K562 (cell line): ENCODE data around the gene HTR3C. TPM values are rescaled to one million over a fixed set of nuclear protein-coding genes. Genes with fewer than 3 reads are reported as not detected.
A peak's percentile ranks its signal among the peaks of the same experiment; 100 is the strongest.

Source experiments
- CHAMP1 ChIP-seq: fragments of 450-650 bp; IDR thresholded peaks from 2 replicates; pipeline ENCODE4 v1.6.1; 2016; ENCODE audit warnings: mild to moderate bottlenecking
- CREB3L1 ChIP-seq: fragments of 450-650 bp; IDR thresholded peaks from 2 replicates; pipeline ENCODE4 v1.6.1; 2014; ENCODE audit warnings: low read depth, mild to moderate bottlenecking, moderate library complexity, borderline replicate concordance
- FIP1L1 ChIP-seq: fragments of 200-400 bp; formaldehyde crosslinking; IDR thresholded peaks from 2 replicates; pipeline ENCODE4 v1.6.1; 2018; ENCODE audit warnings: mild to moderate bottlenecking, low read depth, low read length; ENCODE audit not compliant: poor library complexity, severe bottlenecking
- MGA ChIP-seq: fragments of 450-650 bp; IDR thresholded peaks from 2 replicates; pipeline ENCODE4 v1.6.1; 2016; ENCODE audit warnings: mild to moderate bottlenecking, moderate library complexity
- RBM22 ChIP-seq: fragments of 200-400 bp; formaldehyde crosslinking; IDR thresholded peaks from 2 replicates; pipeline ENCODE4 v1.6.1; 2018; ENCODE audit warnings: low read length, low read depth; ENCODE audit not compliant: poor library complexity, severe bottlenecking
- STAT6 ChIP-seq: sonication (generic); formaldehyde crosslinking; IDR thresholded peaks from 2 replicates; pipeline ENCODE4 v1.8.1; 2023; ENCODE audit warnings: mild to moderate bottlenecking, missing genetic modification reagents
- ZNF3 ChIP-seq: fragments of 250-450 bp; sonication (Bioruptor Pico); IDR thresholded peaks from 2 replicates; pipeline ENCODE4 v1.5.0; 2021; ENCODE audit warnings: mild to moderate bottlenecking, moderate library complexity
- polyA plus RNA-seq, 8 experiments: library from polyadenylated mRNA; depleted of rRNA in 4 of 8; stranded (reverse) in 5 of 8; unstranded in 3 of 8; fragments of >200 nt; fragmentation: Nextera tagmentation in 2 of 8; fragmentation: Illumina TruSeq in 1 of 8; extraction: Ambion mirVana in 2 of 8; extraction: Trizol in 1 of 8; gene quantifications; 2 replicates each; pipeline versions ENCODE4 v1.2.1 to v1.2.3, GENCODE V29; 2011 to 2014; ENCODE audit warnings: inconsistent platforms in 1 of 8, missing spikeins in 1 of 8
- total RNA-seq, 7 experiments: library from RNA; depleted of rRNA in 6 of 7; stranded (reverse); fragments of >200 nt in 6 of 7; fragmentation: Illumina TruSeq in 2 of 7; extraction: Trizol in 2 of 7; gene quantifications; 2 replicates each; pipeline versions ENCODE4 v1.2.1 to v1.2.3, GENCODE V29; 2011 to 2021; ENCODE audit warnings: low replicate concordance in 1 of 7

The HTR3C gene
- total and polyA plus RNA-seq, 9 of the 15 experiments (the other 6 are each of a cell fraction or from before 2014, with no cell fraction given): 0.04 to 0.06 TPM; not detected in 7

- peak; percentile 82 for TF ChIP-seq MGA
- no peak for TF ChIP-seq STAT6 (CRISPR knock-in tag)
- no peak for TF ChIP-seq ZNF3 (CRISPR knock-in tag)
- TF ChIP-seq FIP1L1: peak; percentile 93
- TF ChIP-seq RBM22: no peak
- TF ChIP-seq CREB3L1: 0 out of 2 replicates have a peak, but pooled peaks have one; percentile 6
- TF ChIP-seq CHAMP1: no peak
Measured at GRCh38 chr3:184016811-184017671, 35.8 kb upstream of the HTR3C start (continued).
